KG1 (cell line): ENCODE data around the gene FATE1.

Source experiments
- DNase-seq: peaks from one replicate; lab custom pipeline; 2025; lab: John Stamatoyannopoulos, UW

The FATE1 gene

GRCh38 chrX:151743651-151744470 lies 28.0 kb downstream of the FATE1 start:
- DNase-seq = no peak

DNA sequence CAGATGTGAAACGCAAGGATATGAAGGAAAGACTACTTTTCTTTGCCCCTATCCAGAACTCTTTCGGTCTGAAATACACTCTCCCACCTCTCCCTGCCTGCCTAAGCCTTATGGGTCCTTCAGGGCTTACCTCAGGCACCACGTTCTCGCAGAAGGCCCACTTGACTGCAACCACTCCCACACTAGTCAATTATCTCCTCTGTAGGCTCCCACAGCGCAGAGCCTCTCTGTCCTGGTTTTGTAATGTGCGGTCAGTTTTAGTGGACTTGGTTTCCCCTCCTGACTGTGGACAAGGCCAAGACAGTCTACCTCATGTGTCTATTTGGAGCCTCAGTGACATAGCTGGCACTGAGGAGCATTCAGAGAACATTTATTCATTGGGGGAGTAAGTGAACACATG lies 29.8 kb downstream of the FATE1 start:
- no peak for DNase-seq

- DNase-seq = no peak
These were observed 30.7 kb downstream of the FATE1 start for GRCh38 chrX:151746502-151746901.

DNA sequence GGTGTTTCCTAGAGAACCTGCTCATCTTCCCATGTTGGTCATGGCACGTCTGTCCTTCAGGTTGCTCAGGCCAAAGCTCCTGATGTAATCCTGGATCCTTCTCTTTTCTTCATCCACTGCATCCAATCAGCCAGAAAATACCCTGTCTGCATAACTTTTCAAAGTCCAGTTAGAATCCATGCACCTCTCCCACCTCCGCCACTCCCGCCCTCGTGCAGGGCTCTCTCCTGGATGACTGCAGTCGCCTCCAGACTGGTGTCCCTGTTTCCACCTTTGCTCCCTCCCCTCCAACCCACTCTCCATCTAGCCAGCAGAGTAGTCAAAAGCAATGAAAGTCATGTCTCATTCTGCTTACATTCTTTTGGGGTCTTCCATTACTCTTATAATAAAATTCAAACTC lies 34.7 kb downstream of the FATE1 start:
- DNase-seq = no peak

- DNase-seq = no peak
These were observed 37.0 kb downstream of the FATE1 start for GRCh38 chrX:151752847-151753246.

- no peak for DNase-seq
These were observed 37.6 kb downstream of the FATE1 start for GRCh38 chrX:151753313-151754046.

DNA sequence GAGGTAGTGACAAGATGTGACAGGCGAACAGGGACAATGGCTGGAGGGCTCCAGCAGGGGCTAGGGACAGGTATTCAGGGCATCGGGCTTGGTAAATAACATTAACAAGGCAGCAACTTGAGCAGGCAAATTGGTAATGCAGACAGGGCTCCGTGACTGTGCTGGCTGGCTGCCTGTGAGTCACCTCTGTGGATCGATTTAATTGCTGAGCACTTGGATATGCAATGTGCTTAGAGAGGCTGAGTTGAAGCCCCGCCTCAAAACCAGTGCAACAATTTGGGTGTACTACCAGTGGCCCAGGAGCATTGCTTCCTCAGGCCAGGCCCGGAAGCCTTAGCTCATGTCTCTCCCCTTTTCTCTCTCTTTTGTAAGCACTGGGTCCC lies 38.2 kb downstream of the FATE1 start:
- DNase-seq = no peak

GRCh38 chrX:151754641-151755215 lies 38.9 kb downstream of the FATE1 start:
- no peak for DNase-seq

GRCh38 chrX:151759041-151759708 lies 43.3 kb downstream of the FATE1 start:
- no peak for DNase-seq

- no peak for DNase-seq
These were observed 47.0 kb downstream of the FATE1 start for GRCh38 chrX:151762802-151763201.

GRCh38 chrX:151763711-151764110 lies 47.9 kb downstream of the FATE1 start:
- DNase-seq = no peak

- no peak for DNase-seq
These were observed 49.2 kb downstream of the FATE1 start for GRCh38 chrX:151765026-151765425.

DNA sequence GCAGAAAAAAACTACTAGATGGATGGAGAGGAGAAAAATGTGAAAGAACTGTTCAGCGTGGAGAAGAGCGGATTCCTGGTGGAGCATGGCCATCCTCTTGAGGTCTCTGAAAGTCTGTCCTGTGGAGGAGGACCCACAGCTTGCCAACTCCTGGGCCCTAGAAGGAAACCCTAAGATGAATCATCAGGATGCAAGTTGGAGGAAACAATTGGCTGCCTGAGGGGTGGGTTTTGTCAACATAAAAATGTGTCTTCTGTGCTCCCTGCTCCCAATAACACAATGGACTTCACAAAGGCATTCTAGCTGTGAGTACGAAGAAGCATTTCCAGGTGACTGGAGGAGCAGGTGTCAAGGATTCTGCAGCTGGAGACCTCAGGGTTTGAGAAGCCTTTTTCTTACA lies 55.9 kb downstream of the FATE1 start:
- DNase-seq = no peak
